Small intestine (tissue), 7 donors: Measurements from ENCODE around the gene PDLIM7. TPM values are rescaled to one million over a fixed set of nuclear protein-coding genes. Genes with fewer than 3 reads are reported as not detected.
A peak's percentile ranks its signal among the peaks of the same experiment; 100 is the strongest.

Experiments
- DNase-seq, 2 donors: peaks; one replicate each; pipeline versions ENCODE4 v3.0.0 to v3.0.0-alpha.2; 2013
- FAIRE-seq: peaks from 2 replicates; lab custom pipeline; 2012; peaks lifted over from hg19 to GRCh38; lab: Jason Lieb, UNC
- H3K27ac ChIP-seq, 3 donors: one replicate each; pipeline ENCODE4 v1.5.1; 2013; ENCODE audit warnings: low read length in 2 of 3, mild to moderate bottlenecking in 2 of 3, control low read depth in 1 of 3, inconsistent platforms in 1 of 3, low read depth in 1 of 3, moderate library complexity in 1 of 3
- H3K27me3 ChIP-seq, 3 donors: one replicate each; pipeline ENCODE4 v1.6.1; 2013; ENCODE audit warnings: low read length in 3 of 3, inconsistent platforms in 1 of 3; ENCODE audit not compliant: control insufficient read depth in 3 of 3, insufficient read depth in 3 of 3
- H3K36me3 ChIP-seq, 3 donors: one replicate each; pipeline ENCODE4 v1.6.1; 2013; ENCODE audit warnings: low read length in 3 of 3, inconsistent platforms in 1 of 3, low read depth in 1 of 3, mild to moderate bottlenecking in 1 of 3, moderate library complexity in 1 of 3; ENCODE audit not compliant: control insufficient read depth in 3 of 3, insufficient read depth in 2 of 3
- H3K4me1 ChIP-seq, 3 donors: one replicate each; pipeline ENCODE4 v1.6.1; 2013; ENCODE audit warnings: low read length in 2 of 3, inconsistent platforms in 1 of 3, low read depth in 1 of 3, mild to moderate bottlenecking in 1 of 3, moderate library complexity in 1 of 3; ENCODE audit not compliant: control insufficient read depth in 3 of 3, insufficient read depth in 2 of 3
- H3K4me3 ChIP-seq, 3 donors: one replicate each; pipeline ENCODE4 v1.5.1; 2013; ENCODE audit warnings: low read length in 3 of 3, control low read depth in 1 of 3, inconsistent platforms in 1 of 3, low read depth in 1 of 3, mild to moderate bottlenecking in 1 of 3, moderate library complexity in 1 of 3
- H3K9me3 ChIP-seq, 2 donors: one replicate each; pipeline ENCODE4 v1.6.1; 2013; ENCODE audit warnings: low read depth in 1 of 2, low read length in 1 of 2; ENCODE audit not compliant: control insufficient read depth in 2 of 2, insufficient read depth in 1 of 2
- WGBS, 3 donors: extraction: QIAGEN DNeasy Blood & Tissue Kit; methylation state at CpG; one replicate each; pipeline ENCODE4 v1.1.7; 2013; 5-methylcytosine and 5-hydroxymethylcytosine counted together
- polyA plus RNA-seq, 4 donors: library from polyadenylated mRNA; stranded (reverse) in 3 of 4; unstranded in 1 of 4; fragments of 200-250 nt in 3 of 4; fragments of 120-200 nt in 1 of 4; gene quantifications; one replicate each; pipeline versions ENCODE4 v1.2.1 to v1.2.3, GENCODE V29; 2013
- donor health status: healthy with polysubstance abuse.
- donor health status: control.
- donor health status: control.
- donor health status: Bipolar disorder and iron deficiency.
- donor health status: healthy.

Gene PDLIM7
- polyA plus RNA-seq, 4 donors: 3.8 to 44.4 (median 18.3) TPM

- H3K36me3 ChIP-seq: peaks cover 6 to 59% (median 15%) of the 10 kb centered on the region in 3 donors
- DNase-seq (no peak), FAIRE-seq (no peak)
- H3K4me1 ChIP-seq: peaks cover 0 to 6% (median 2%) of the 10 kb centered on the region in 3 donors
- H3K27me3 ChIP-seq: no peaks in the 10 kb centered on the region
- H3K27ac ChIP-seq: no peak overlapping the region
- H3K9me3 ChIP-seq: no peaks in the 10 kb centered on the region
- 74 to 95% (median 78%) methylated on average over 2 of the region's 2 CpGs for WGBS, 3 donors
- no peak overlapping the region for H3K4me3 ChIP-seq
These were observed 23.6 kb upstream of the PDLIM7 start for GRCh38 chr5:177520916-177521513.

- Histone ChIP-seq H3K27ac (no peak overlapping the region), H3K4me1 (peaks cover 5 to 9% (median 9%) of the 10 kb centered on the region in 3 donors), H3K9me3 (no peaks in the 10 kb centered on the region), H3K4me3 (no peak overlapping the region), H3K36me3 (peaks cover 7 to 59% (median 11%) of the 10 kb centered on the region in 3 donors), H3K27me3 (no peaks in the 10 kb centered on the region)
- 95% methylated on average over 3 of the region's 3 CpGs for WGBS, 3 donors
- DNase-seq: no peak
- no peak for FAIRE-seq
These were observed 22.9 kb upstream of the PDLIM7 start for GRCh38 chr5:177520271-177520670.

- no peak for FAIRE-seq
- no peak for DNase-seq
- Histone ChIP-seq H3K36me3 (peaks cover 10 to 59% (median 11%) of the 10 kb centered on the region in 3 donors), H3K4me3 (no peak overlapping the region), H3K27ac (no peak overlapping the region), H3K27me3 (no peaks in the 10 kb centered on the region), H3K4me1 (peaks cover 5 to 9% (median 9%) of the 10 kb centered on the region in 3 donors), H3K9me3 (no peaks in the 10 kb centered on the region)
- WGBS, 3 donors: 82 to 92% (median 85%) methylated on average over 13 of the region's 13 CpGs
These were observed 22.2 kb upstream of the PDLIM7 start for GRCh38 chr5:177519463-177520235.

GRCh38 chr5:177516601-177517568, 19.5 kb upstream of the PDLIM7 start, which contains the start of gene DDX41:
TSS of gene DDX41 (minus strand) at chr5:177516961. CDS start at chr5:177516945, 16 bp downstream.
- H3K27me3 ChIP-seq: no peaks in the 10 kb centered on the region
- WGBS, 3 donors: 0% methylated on average over 95 to 96 of the region's 96 CpGs
- H3K27ac ChIP-seq: peak within 1 kb of the TSS; percentile 79 to 82 (median 80)
- peaks cover 5 to 9% (median 9%) of the 10 kb centered on the region in 3 donors for H3K4me1 ChIP-seq
- H3K9me3 ChIP-seq: no peaks in the 10 kb centered on the region
- peak within 1 kb of the TSS; percentile 65 to 98 (median 90) for H3K4me3 ChIP-seq
- DNase-seq (peak; percentile 99), FAIRE-seq (peak; percentile 85)
- H3K36me3 ChIP-seq: peaks cover 9 to 70% (median 17%) of the 10 kb centered on the region in 3 donors

GRCh38 chr5:177515580-177515979, 18.2 kb upstream of the PDLIM7 start:
- WGBS, 3 donors: 87% methylated on average over 7 of the region's 7 CpGs
- FAIRE-seq (no peak), DNase-seq (no peak)
- Histone ChIP-seq H3K36me3 (peaks cover 6 to 70% (median 21%) of the 10 kb centered on the region in 3 donors), H3K4me1 (peaks cover 5 to 9% (median 9%) of the 10 kb centered on the region in 3 donors), H3K27me3 (no peaks in the 10 kb centered on the region), H3K9me3 (no peaks in the 10 kb centered on the region), H3K27ac (no peak overlapping the region), H3K4me3 (peak overlapping the region in 2 of 3 donors; percentile 90 to 98)

- FAIRE-seq (no peak), DNase-seq (no peak)
- H3K36me3 ChIP-seq: peaks cover 6 to 67% (median 18%) of the 10 kb centered on the region in 3 donors
- H3K4me1 ChIP-seq: peaks cover 5 to 9% (median 9%) of the 10 kb centered on the region in 3 donors
- H3K9me3 ChIP-seq: no peaks in the 10 kb centered on the region
- H3K27me3 ChIP-seq: no peaks in the 10 kb centered on the region
- WGBS, 3 donors: 93 to 96% (median 94%) methylated on average over 11 of the region's 11 CpGs
- no peak overlapping the region for H3K4me3 ChIP-seq
- no peak overlapping the region for H3K27ac ChIP-seq
These were observed 17.1 kb upstream of the PDLIM7 start for GRCh38 chr5:177514541-177514940.

GRCh38 chr5:177513500-177513899, 16.1 kb upstream of the PDLIM7 start:
- FAIRE-seq: no peak
- WGBS, 3 donors: 96% methylated on average over 14 to 15 of the region's 15 CpGs
- DNase-seq: no peak
- Histone ChIP-seq H3K4me1 (peaks cover 5 to 9% (median 5%) of the 10 kb centered on the region in 3 donors), H3K9me3 (no peaks in the 10 kb centered on the region), H3K27me3 (no peaks in the 10 kb centered on the region), H3K27ac (no peak overlapping the region), H3K36me3 (peaks cover 6 to 66% (median 18%) of the 10 kb centered on the region in 3 donors), H3K4me3 (no peak overlapping the region)
